DOHH2 (cell line): ENCODE results near the gene IL10RB.

Experiments used
- CTCF ChIP-seq: fragments of 200-600 bp; sonication (generic); IDR thresholded peaks from one replicate; pipeline ENCODE4 v1.5.1; 2014; ENCODE audit warnings: antibody characterized with exemption, mild to moderate bottlenecking, low read depth, low read length; ENCODE audit not compliant: poor library complexity, severe bottlenecking
- EZH2phosphoT487 ChIP-seq: fragments of 200-600 bp; sonication (generic); IDR thresholded peaks from 2 replicates; pipeline ENCODE4 v1.6.1; 2017; ENCODE audit warnings: borderline replicate concordance, mild to moderate bottlenecking, antibody characterized with exemption, low read length, moderate library complexity, mixed read lengths

- TF ChIP-seq CTCF (no peak), EZH2phosphoT487 (no peak)
Observed at GRCh38 chr21:33309778-33310177, 43.6 kb downstream of the IL10RB start.
